ENCODE results near the gene CIDEC.
"Not testable (repeated sequence)": the region's sequence is repeated elsewhere in the genome, so short reads cannot be mapped to it uniquely, and the experiment has no call there.

CIDEC gene

DNA sequence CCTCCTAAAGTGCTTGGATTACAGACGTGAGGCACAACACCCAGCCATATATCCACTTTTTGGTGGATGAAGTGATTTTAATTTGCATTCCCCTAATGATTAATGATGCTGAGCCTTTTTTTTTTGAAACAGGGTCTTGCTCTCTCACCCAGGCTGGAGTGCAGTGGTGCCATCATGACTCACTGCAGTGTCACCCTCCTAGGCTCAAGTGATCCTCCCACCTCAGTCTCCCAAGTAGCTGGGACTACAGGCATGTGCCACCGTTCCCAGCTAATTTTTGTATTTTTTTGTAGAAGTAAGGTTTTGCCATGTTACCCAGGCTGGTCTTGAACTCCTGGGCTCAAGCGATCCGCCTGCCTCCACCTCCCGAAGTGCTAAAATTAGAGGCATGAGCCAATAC is 8.0 kb downstream of the CIDEC start:
- not testable (repeated sequence) for DNase-seq

DNA sequence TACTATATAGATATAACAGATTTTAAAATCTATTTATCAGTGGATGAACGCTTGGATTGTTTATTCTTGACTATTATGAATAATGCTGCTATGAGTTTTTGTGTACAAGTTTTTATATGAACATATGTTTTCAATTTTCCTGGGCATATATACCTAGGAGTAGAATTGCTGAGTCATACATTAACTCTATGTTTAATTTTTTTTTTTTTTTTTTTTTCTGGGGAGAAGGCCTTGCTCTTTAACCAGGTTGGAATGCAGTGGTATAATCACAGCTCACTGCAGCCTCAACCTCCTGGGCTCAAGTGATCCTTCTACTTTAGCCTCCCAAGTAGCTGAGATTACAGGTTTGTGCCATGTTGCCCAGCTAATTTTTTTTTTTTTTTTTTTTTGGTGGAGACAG is 9.1 kb downstream of the CIDEC start:
- DNase-seq = no peak

DNA sequence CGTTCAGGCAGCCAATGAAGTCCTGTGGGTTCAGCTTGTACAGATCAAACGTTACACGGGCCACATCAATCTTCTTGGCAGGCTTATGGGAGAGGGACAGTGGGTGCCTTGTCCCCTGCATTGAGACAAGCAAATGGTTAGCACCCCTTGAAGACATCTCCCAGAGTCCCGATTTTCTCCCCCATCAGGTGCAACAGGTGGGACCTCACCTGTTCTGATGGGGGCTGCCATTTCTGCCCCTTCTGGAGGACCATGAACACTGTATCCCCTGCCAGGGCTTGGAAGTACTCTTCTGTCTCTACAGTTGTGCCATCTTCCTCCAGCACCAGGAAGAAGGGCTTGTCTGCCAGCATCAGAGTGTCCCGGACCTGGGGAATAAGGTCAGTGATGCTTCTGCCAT is 10.1 kb downstream of the CIDEC start:
- DNase-seq = no peak

DNA sequence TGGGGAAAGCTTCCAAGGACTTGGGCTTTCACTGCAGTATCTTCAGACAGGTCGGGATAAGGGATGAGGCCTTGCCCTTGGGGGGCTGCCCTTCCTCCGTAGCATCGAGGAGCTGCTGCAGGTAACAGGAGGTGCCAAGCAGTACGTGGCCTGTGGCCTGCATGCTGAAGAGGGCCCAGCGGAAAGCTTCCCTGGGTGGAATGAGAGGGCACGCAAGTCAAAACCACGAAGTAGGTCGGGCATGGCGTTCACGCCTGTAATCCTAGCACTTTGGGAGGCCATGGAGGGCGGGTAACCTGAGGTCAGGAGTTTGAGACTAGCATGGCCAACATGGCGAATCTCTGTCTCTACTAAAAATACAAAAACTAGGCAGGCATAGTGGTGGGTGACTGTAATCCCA is 12.9 kb downstream of the CIDEC start:
- no peak for DNase-seq

DNA sequence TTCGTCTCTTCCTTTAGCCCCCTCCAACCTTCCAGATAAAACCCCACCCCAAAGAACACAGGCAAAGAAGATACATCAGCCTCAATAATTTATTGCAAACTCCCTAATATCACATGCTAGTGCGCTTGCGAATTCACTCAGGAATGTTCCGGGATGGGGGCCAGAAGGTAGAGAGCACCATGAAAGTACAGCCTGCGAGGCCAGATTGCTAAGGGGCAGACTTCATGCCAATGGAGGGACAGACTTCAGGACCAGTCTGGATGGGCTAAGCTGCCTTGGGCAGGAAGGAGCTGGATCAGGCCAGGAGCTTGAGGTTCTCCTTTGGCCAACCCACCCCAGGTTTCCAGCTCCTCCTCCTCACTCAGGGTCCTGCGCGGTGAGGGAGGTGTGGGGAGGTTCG is 13.4 kb downstream of the CIDEC start:
- DNase-seq = no peak

DNA sequence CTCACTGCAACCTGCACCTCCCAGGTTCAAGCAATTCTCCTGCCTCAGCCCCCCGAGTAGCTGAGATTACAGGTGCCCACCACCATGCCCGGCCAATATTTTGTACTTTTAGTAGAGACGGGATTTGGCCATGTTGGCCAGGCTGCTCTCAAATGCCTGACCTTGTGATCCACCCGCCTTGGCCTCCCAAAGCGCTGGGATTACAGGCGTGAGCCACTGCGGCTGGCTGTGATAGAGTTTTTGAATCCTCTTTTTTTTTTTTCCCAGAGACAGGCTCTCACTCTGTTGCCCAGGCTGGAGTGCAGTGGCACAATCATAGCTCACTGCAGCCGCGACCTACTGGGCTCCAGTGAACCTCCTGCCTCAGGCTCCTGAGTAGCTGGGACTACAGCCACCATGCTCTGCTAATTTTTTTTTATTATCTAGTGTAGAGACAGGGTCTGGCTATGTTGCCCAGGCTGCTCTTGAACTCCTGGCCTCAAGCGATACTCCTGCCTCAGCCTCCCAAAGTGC is 14.9 kb downstream of the CIDEC start:
- not testable (repeated sequence) for DNase-seq

DNA sequence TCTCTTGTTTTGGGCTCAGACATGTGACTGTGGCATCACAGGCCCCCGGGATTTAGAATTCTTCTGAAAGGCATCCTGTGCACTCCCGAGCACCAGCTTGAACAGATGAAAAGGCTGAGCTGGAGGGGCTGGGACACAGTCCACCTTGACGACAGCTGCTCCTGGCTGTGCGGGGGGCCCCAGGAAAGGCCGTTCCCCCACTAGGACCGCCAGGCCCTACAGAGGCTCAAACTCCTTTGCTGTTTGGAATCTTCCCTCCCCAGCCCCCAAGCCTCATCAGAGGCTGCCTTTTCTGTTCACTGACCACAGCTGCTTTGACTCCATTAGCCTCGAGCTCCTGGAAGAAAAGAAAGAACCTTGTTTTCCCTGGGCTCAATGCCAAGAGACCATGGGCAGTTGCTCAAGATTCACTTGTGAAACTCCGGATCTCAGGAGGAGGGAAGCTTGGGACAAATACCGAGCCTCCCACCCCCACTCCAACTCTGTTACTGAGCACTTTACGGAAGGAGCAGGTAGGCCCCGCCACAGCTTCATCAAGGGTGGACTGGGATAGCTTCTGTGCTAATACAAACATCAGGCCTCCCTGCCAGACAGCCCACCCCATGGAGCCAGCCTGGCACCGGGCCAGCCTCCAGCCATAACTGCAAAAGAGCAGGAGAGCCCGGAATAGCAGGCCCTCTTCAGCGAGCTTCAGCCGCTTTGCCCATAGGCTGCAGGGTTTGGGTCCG is 15.7 kb downstream of the CIDEC start:
- no peak for DNase-seq

DNA sequence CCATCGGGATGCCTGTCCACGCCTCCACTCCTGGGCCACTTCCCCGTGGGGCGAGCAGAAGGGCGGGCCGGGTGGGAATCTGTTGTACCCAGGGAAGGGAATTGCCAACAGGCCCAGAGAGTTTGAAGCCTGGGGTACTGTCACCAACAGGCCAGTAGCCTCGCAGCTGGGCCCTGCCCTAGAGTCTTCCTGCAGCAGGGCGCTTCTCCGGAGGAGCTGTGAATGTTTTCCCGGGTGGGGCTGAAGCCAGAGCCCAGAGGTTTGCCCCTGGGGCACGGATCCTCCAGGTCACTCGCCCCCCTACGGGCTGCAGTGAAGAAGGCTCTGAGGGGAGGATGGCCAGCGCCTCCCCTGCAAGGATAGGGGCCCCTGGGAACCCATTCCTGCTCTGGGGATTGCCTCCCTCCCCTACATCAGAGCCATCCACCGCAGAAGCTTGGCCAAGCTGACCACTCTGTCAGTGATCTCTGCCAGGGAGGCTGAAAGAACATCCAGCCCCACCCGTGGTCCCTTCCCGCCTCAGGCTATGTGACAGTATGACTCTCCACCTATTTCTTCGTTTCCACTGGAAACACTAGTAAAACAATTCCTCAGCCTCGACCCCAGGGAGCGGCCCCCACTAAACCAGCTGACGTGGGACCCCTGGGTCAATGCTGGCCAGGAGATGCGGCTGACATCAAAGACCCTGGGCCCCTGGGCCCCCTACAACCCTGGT is 16.8 kb downstream of the CIDEC start:
- no peak for DNase-seq

DNA sequence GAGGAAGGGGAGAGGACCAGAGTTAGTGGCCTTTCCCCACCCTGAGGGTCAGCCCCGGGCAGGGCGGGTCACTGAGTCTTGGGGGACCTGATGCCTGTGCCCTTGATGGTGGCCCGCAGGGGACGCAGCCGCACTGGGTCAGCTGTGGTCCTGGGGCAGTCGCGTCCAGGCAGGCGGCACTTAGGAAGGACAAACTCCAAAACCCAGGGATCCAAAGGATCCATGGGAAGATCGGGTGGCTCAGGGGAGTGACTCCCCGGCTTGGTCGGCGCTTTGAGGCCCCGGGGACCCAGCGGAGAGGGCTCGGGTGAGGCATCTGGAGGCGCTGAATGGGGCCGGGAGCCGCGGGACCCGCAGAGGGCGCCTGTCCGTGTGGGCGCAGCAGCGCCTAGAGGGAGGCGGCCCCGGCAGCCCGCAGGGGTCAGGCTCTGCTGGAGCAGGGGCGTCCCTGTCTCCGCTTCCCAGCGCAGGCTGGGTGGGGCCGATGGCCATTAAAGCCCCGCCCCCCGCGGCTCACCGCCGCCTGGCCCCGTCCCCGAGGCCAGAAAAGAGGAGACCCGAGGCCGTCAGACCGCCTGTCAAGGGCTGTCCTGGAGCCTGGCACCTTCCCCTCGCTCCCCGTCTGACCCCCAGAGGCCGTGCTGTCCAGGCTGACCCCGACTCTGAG is 17.5 kb downstream of the CIDEC start:
- peak; percentile 51 for DNase-seq

DNA sequence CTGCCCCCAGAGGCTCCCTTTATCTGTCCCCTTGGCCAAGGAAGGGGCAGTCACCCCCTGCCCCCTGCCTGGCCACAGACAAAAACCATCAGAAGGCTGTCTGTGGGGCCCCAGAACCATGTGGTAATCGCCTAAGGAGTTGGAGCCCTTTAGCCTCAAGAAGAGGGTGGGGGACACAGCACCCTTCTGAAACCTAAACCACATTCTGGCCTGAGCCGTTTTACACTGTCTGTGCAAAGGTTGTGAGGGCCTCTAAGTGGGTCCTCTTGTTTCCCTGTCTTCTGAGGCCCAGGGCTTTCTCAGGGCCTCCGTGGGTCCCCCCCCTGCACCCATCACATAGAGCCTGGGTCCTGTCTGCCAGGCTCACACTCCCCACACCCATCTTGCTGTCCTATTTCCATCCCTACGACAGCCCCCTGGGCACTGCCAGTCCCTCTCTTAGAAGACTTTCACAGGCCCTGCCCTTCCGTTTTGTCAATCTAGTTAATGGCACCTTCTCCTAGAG is 18.4 kb downstream of the CIDEC start:
- no peak for DNase-seq

DNA sequence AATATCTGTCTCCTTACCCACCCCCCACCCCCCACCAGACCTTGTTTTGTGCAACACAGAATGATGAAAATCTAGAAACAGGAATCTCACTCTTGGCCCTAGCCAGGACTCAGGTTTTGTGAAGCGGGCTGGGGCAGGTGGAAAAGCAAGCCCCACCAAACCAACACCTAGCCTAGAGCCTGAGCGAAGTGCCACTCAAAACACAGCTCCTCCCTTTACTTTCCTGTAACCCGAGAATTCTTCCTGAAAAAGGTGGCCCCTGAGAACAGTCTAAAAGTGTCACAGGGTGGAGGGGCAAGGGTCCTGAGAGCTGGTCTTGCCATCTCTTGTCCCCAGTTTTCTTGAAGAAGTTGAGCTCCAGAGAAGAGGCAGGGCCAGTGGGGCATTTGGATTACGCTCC is 18.9 kb downstream of the CIDEC start:
- DNase-seq = no peak

DNA sequence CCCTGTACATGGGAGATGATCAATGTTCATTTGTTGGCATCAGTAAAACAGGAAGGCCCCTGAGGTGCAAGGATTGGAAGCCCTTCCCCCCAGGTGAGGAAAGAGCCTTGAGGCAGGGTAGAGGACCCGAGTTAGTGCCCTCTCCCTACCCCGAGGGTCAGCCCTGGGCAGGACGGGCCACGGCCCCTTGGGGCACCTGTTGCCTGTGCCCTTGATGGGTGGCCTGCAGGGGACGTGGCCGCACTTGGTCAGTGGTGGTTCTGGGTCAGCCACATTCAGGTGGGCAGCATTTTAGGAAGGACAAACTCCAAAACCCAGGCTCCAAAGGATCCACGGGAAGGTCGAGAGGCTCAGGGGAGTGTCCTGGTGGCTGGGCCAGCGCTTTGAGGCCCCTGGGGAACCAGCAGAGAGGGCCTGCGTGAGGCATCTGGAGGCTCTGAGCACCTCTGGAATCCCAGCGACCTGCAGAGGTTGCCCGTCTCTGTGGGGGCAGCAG is 20.5 kb downstream of the CIDEC start:
- no peak for DNase-seq

DNA sequence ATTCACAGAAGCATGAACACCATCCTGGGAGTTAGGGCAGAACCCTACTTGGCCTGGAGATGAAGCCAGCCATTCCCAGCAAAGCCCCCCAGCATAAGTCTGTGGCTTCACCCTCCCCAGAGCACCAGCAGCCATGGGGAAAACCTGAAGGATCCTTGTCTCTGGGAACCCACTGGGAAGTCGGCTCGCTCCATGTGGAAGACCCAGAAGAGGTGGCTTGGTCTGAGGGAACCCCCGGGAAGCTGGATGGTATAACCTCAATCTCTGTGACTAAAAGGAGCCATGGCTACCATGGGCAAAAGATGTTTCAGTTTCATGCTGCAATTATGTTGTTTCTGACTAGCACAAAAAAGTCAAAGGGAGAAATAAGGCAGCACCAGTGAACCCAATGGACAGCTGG is 24.5 kb downstream of the CIDEC start:
- DNase-seq = no peak

DNA sequence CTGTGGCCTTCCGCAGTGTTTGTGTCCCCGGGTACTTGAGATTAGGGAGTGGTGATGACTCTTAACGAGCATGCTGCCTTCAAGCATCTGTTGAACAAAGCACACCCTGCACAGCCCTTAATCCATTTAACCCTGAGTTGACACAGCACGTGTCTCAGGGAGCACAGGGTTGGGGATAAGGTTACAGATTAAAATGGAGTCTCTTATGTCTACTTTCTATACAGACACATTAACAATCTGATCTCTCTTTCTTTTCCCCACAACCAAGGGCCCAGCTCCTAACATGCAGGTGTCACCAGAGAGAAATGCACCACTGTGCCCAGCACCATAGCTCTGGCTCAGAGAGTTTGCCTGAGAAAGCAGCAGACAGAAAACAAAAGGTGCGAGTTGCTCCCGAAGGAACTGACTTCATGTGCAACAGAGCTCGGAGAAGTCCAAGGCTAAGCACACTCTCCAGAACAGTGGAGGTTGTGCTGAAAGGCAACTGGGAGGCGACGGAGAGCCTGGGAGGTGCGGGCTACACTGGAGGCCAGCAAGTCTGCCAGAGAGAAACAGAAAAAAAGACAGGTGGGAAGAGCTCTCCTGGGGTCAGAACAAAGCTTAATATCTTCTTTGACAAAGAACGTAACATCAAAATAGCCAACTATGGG is 25.6 kb downstream of the CIDEC start:
- not testable (repeated sequence) for DNase-seq

DNA sequence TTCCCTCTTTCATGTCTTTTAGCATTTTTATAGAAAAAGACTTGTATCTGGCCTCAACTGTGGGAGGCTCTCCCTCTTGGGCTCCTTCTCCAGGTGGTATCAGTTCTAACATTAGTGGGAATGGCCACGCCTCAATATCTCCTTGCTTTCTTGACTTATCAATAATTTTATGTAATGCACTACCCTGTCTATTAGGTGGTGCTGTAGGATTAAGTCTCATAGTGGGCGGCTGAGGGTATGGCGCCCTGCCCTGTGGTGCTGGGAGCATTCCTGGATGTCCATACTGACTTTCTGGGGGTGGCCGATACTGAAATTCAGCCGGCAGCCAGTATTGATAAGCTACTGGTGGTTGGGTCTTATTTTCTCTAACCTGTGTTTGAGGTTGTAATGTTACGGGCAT is 27.5 kb downstream of the CIDEC start:
- no peak for DNase-seq

DNA sequence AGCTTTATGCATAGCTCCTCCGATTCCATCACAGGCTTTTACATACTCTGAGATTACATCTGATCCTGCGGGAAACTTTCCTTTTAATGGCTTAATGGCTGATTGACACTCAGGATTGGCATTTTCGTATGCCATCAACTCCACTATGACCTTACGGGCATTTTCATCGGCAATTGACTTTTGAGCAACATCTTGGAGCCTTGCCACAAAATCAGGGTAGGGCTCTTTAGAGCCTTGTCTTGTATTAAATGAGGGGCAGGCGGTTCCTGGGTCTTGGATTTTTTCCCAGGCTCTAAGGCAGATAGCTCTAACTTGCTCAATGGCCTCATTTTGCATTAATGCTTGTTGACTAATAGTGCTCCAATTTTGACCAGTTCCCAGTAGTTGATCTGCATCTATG is 28.1 kb downstream of the CIDEC start:
- not testable (repeated sequence) for DNase-seq

DNA sequence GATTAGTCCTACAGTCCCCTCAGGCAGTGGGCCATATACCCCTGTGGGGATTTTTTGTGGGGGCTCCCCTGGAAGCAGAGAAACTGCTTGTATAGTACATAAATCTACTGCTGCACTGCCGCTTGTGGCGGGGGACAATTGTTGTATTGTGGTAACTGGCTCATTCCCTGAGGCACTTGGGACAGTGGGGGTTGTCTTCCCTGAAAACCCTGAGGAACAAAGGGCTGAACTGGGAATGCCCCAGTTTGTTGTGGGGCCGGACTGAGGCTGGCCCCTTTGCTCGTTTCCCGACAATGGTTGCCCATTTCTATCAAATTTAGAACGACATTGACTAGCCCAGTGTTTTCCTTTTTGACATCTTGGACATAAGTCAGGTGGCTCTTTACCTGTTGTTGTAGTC is 28.7 kb downstream of the CIDEC start:
- not testable (repeated sequence) for DNase-seq

DNA sequence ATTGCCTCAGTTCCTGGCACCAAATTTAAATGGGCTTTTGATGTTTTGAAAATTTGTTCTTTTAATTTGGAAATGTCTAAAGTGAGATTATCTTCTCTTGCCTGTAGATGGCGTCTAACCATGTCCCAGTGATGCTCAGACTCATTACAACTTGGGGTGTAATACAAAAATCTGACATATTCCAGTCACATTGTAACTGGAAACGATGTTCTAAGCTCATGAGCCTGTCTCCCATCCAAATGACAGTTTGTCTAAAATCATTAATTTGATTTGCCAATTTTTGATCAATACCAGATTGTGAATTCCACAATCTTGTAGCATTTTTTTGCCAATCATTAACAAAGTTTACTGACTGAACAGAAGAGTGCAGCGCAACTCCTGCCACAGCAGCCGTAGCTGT is 31.2 kb downstream of the CIDEC start:
- DNase-seq = not testable (repeated sequence)

DNA sequence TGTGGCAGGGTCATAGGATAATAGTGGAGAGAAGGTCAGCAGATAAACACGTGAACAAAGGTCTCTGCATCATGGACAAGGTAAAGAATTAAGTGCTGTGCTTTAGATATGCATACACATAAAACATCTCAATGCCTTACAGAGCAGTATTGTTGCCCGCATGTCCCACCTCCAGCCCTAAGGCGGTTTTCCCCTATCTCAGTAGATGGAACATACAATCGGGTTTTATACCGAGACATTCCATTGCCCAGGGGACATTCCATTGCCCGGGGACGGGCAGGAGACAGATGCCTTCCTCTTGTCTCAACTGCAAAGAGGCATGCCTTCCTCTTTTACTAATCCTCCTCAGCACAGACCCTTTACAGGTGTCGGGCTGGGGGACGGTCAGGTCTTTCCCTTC is 32.2 kb downstream of the CIDEC start:
- not testable (repeated sequence) for DNase-seq

DNA sequence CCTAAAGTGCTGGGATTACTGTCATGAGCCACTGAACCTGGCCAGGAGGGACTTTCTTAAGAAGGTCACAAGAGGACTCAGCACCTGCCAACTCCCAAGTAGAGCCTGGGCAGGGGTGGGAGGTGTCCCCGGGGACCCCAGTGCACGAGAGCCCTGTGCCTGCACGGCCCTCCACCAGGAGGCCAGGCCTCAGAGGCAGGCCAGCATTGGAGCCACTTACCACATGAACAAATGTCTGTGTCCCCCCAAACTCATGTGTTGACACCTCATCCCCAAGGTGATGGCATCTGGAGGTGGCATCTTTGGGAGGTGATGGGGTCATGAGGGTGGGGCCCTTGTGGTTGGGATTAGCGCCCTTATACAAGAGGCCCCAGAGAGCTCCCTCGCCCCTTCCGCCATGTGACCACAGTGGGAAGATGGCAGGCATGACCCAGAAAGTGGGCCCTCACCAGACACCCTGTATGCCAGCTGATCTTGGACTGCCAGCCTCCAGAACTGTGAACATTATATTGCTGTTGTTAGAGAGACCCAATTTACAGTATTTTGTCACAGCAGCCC is 33.0 kb downstream of the CIDEC start:
- no peak for DNase-seq

DNA sequence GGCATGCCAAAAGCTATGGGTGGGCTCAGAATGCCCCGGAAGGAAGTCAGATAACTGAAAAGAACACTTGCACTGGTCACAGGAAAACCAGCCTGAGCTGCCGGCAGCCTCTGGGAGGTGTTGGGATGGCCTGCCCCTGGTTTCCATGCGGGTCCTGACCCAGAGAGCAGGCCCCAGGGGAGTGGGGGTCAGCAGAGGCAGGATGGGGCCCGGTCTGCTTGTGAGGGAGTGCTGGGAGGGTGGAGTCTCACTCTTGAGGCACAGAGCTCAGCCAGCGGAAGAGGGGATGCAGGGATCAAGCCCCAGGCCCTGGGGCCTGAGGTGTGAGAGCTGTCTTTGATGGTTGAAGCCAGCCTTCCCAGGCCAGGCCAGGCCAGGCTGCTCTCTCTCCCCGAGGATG is 33.8 kb downstream of the CIDEC start:
- DNase-seq = no peak

DNA sequence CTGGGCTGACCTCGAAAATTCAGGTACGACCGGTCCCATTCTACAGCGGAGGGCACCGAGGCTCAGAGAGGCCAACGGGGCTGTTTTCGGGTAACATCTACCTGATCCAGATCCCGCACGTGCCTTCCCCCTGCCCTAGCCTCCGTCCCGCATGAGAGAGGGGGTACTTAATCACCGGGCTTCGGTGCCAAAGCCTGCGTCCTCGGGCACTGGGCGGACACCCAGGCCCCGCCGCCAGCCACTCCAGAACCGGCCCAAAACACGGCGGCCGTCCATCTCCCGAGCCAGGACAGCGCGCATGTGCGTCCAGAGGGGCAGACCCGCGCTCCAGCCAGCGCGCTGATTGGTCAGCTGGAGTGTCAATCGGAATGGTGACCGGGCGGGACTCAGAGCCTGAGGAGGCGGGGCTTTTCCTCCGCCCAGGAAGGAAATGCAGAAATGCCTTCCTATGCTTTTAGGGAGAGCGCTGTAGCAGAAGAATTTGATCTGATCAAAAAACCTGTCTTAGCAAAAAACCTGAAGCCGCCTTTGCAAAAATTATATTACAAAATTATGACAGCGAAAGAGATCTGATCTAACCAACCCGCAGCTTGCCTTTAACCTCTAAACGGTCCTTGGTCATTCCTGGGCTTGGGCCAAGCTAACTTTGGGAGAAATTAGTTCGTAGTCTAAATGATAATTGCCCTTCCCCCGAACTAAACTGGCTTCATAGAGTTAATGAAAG is 36.2 kb downstream of the CIDEC start, which contains the start of gene RPUSD3:
Gene RPUSD3, minus strand, starts transcription at position 294 of the 724 bp plus-strand sequence. Its CDS starts 18 bp downstream, at position 276.
- peak; percentile 96 for DNase-seq

All from stimulated activated CD4-positive, alpha-beta T cell treated with anti-CD3 and anti-CD28 coated beads, Interleukin-15, amount 100 ng/mL, for 24 hours (primary cell).